Hepatocyte (in vitro differentiated cells): ENCODE measurements around the gene PRKAG1. TPM values are rescaled to one million over a fixed set of nuclear protein-coding genes. Genes with fewer than 3 reads are reported as not detected.

Experiments
- DNase-seq: peaks from one replicate; pipeline ENCODE4 v3.0.0-alpha.2; 2016; ENCODE audit warnings: low spot score
- H2AFZ ChIP-seq: fragments of 200-600 bp; sonication (generic); 2 replicates; pipeline ENCODE4 v1.6.0; 2016; ENCODE audit warnings: antibody characterized with exemption, mild to moderate bottlenecking
- H3K27ac ChIP-seq: fragments of 200-600 bp; sonication (generic); 2 replicates; pipeline ENCODE4 v1.5.1; 2016; ENCODE audit warnings: mild to moderate bottlenecking
- H3K27me3 ChIP-seq: fragments of 200-600 bp; sonication (generic); 2 replicates; pipeline ENCODE4 v1.6.1; 2016
- H3K36me3 ChIP-seq: fragments of 200-600 bp; sonication (generic); replicated peaks from 2 replicates; pipeline ENCODE4 v1.5.1; 2016; ENCODE audit warnings: low read depth; ENCODE audit not compliant: insufficient read depth
- H3K4me1 ChIP-seq: fragments of 200-600 bp; sonication (generic); 2 replicates; pipeline ENCODE4 v1.5.1; 2016; ENCODE audit warnings: mild to moderate bottlenecking, moderate library complexity; ENCODE audit not compliant: insufficient read depth
- H3K4me2 ChIP-seq: fragments of 200-600 bp; sonication (generic); 2 replicates; pipeline ENCODE4 v1.6.0; 2016
- H3K4me3 ChIP-seq: fragments of 200-600 bp; sonication (generic); 2 replicates; pipeline ENCODE4 v1.5.1; 2016; ENCODE audit warnings: mild to moderate bottlenecking
- H3K79me2 ChIP-seq: fragments of 200-600 bp; sonication (generic); 2 replicates; pipeline ENCODE4 v1.6.0; 2017; ENCODE audit warnings: mild to moderate bottlenecking
- H3K9me2 ChIP-seq: fragments of 200-600 bp; sonication (generic); replicated peaks from 2 replicates; pipeline ENCODE4 v1.6.0; 2017; ENCODE audit warnings: mild to moderate bottlenecking; ENCODE audit not compliant: insufficient read depth
- H3K9me3 ChIP-seq: fragments of 200-600 bp; sonication (generic); 2 replicates; pipeline ENCODE4 v1.5.1; 2016; ENCODE audit warnings: low read depth, mild to moderate bottlenecking
- H4K20me1 ChIP-seq: fragments of 200-600 bp; sonication (generic); 2 replicates; pipeline ENCODE4 v1.6.0; 2016; ENCODE audit warnings: mild to moderate bottlenecking; ENCODE audit not compliant: insufficient read depth, poor library complexity, severe bottlenecking
- CTCF ChIP-seq: fragments of 200-600 bp; sonication (generic); IDR thresholded peaks from 2 replicates; pipeline ENCODE4 v1.5.1; 2016; ENCODE audit warnings: antibody characterized with exemption, mild to moderate bottlenecking; ENCODE audit not compliant: poor library complexity
- EZH2 ChIP-seq: fragments of 200-600 bp; sonication (generic); IDR thresholded peaks from 2 replicates; pipeline ENCODE4 v1.6.1; 2016; ENCODE audit warnings: antibody characterized with exemption, mild to moderate bottlenecking, borderline replicate concordance
- EZH2phosphoT487 ChIP-seq: fragments of 200-600 bp; sonication (generic); IDR thresholded peaks from one replicate; pipeline ENCODE4 v1.6.1; 2018; ENCODE audit warnings: antibody characterized with exemption, mild to moderate bottlenecking, low read depth, moderate library complexity; ENCODE audit not compliant: unreplicated experiment, severe bottlenecking
- WGBS: methylation state at CpG from one replicate; pipeline ENCODE4 v1.1.6; 2016; ENCODE audit warnings: low lambda C conversion rate; ENCODE audit errors: missing lambda C conversion rate; 5-methylcytosine and 5-hydroxymethylcytosine counted together
- polyA plus RNA-seq: library from polyadenylated mRNA; unstranded; fragments of >200 nt; fragmentation: Nextera tagmentation; extraction: Ambion mirVana; gene quantifications from 2 replicates; pipeline ENCODE4 v1.2.1, GENCODE V29; 2016
- total RNA-seq: library from RNA; depleted of rRNA; stranded (reverse); fragments of >200 nt; gene quantifications from 2 replicates; pipeline ENCODE4 v1.2.3, GENCODE V29; 2014

PRKAG1 gene
- total and polyA plus RNA-seq, 2 experiments from 2014 or later, result 46.0 to 61.5 TPM

GRCh38 chr12:49000346-49000745, 18.2 kb downstream of the PRKAG1 start:
- Histone ChIP-seq H3K9me3 (no peaks in the 10 kb centered on the region), H2AFZ (no peak overlapping the region), H4K20me1 (no peaks in the 10 kb centered on the region), H3K4me2 (peak overlapping the region; percentile 98), H3K9me2 (no peaks in the 10 kb centered on the region), H3K36me3 (no peaks in the 10 kb centered on the region), H3K4me3 (no peak overlapping the region), H3K4me1 (peaks cover 19% of the 10 kb centered on the region), H3K27me3 (peaks cover 39% of the 10 kb centered on the region), H3K27ac (no peak overlapping the region), H3K79me2 (no peaks in the 10 kb centered on the region)
- 86% methylated on average over 2 of the region's 2 CpGs for WGBS
- TF ChIP-seq CTCF (no peak), EZH2 (no peak), EZH2phosphoT487 (no peak)
- DNase-seq, result no peak

GRCh38 chr12:48999371-49000131, 19.0 kb downstream of the PRKAG1 start, which contains the start of gene DDN:
TSS of gene DDN (minus strand) at chr12:48999375. CDS start at chr12:48999287, 88 bp downstream.
- H3K79me2 ChIP-seq, result no peaks in the 10 kb centered on the region
- peaks cover 43% of the 10 kb centered on the region for H3K27me3 ChIP-seq
- H3K9me2 ChIP-seq, result no peaks in the 10 kb centered on the region
- H3K27ac ChIP-seq, result no peak within 1 kb of the TSS
- peaks cover 19% of the 10 kb centered on the region for H3K4me1 ChIP-seq
- H4K20me1 ChIP-seq, result no peaks in the 10 kb centered on the region
- H3K9me3 ChIP-seq, result no peaks in the 10 kb centered on the region
- peak within 1 kb of the TSS; percentile 98 for H3K4me2 ChIP-seq
- 6% methylated on average over 25 of the region's 30 CpGs for WGBS
- TF ChIP-seq EZH2, result no peak
- no peak for TF ChIP-seq CTCF
- no peak for TF ChIP-seq EZH2phosphoT487
- no peaks in the 10 kb centered on the region for H3K36me3 ChIP-seq
- peak within 1 kb of the TSS; percentile 33 for H2AFZ ChIP-seq
- peak within 1 kb of the TSS; percentile 33 for H3K4me3 ChIP-seq
- peak; percentile 65 for DNase-seq

GRCh38 chr12:48998497-48999353, 19.9 kb downstream of the PRKAG1 start:
- 3% methylated on average over 31 of the region's 48 CpGs for WGBS
- DNase-seq, result peak; percentile 46
- no peak overlapping the region for H3K27ac ChIP-seq
- no peaks in the 10 kb centered on the region for H3K79me2 ChIP-seq
- peak; percentile 45 for TF ChIP-seq EZH2phosphoT487
- TF ChIP-seq EZH2, result no peak
- peaks cover 19% of the 10 kb centered on the region for H3K4me1 ChIP-seq
- no peaks in the 10 kb centered on the region for H4K20me1 ChIP-seq
- no peaks in the 10 kb centered on the region for H3K9me2 ChIP-seq
- peaks cover 51% of the 10 kb centered on the region for H3K27me3 ChIP-seq
- H3K4me2 ChIP-seq, result peak overlapping the region; percentile 98
- no peaks in the 10 kb centered on the region for H3K9me3 ChIP-seq
- H3K36me3 ChIP-seq, result no peaks in the 10 kb centered on the region
- peak overlapping the region; percentile 33 for H3K4me3 ChIP-seq
- H2AFZ ChIP-seq, result peak overlapping the region; percentile 33
